Measurements from ENCODE around the gene NELFB.

Gene NELFB

GRCh38 chr9:137243626-137244485, 11.3 kb upstream of the NELFB start:
- peak overlapping the region; percentile 99; the same call in 1 of the 2 replicates for H3K4me3 ChIP-seq (ENCODE audit: low read depth, low read length)
- H2AFZ ChIP-seq (ENCODE audit: low read length, unreplicated experiment): no peak overlapping the region
- H3K4me1 ChIP-seq (ENCODE audit: control insufficient read depth, insufficient read depth, low read length, unreplicated experiment): peaks cover 22% of the 10 kb centered on the region
- H3K27ac ChIP-seq (ENCODE audit: low read depth, low read length): no peak overlapping the region
- H3K27me3 ChIP-seq (ENCODE audit: insufficient read depth, low read length): no peaks in the 10 kb centered on the region
- peaks cover 15% of the 10 kb centered on the region; the same call in 1 of the 2 replicates for H3K36me3 ChIP-seq (ENCODE audit: insufficient read depth, low read length)
- peaks cover 31% of the 10 kb centered on the region for H3K79me2 ChIP-seq (ENCODE audit: control insufficient read depth, insufficient read depth, low read length, unreplicated experiment)

DNA sequence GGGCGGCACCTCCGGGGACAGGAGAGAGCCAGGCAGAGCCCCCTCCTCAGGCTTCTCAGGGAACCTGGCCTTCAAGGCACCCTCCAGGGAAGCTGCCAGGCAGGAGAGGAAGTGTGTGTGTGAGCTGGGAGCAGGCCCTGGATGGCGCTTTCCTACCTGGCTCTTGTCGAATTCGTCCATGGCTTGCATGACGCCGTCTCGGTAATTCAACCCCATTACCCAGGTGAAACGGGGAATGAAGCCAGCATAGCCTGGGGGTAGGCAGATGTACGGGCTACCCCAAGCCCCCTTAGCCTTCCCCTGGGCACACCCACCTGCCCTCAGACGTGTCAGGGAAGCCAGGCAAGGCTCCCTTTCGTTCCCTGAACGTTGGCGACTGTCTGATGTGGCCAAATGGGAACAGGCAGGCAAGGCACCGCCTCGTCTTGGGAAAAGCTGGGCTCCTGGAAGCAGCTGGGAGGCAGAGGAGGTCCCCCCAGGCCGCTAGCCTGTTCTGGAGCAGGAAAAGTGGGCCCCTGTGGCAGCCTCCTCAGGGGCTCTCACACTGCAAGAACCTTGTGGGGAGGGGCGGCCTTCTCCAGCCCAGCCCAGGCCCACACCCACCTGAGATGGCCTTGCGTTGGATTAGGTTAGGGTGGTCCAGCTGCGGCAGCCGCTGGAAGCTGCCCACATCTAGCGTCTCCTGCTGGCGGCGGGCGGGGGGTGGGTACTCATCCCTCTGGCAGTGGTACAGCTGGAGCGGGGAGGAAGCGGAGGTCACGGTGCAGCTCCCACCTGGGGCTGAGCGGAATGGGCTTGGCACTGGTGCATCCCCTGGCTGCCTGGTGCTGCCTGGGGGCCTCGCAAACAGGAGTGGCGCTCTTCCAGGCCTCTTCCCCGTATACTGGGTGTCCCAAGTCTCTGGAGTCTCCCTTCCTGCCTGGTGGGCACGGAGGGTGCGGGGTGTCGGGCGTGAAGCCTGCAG, 10.4 kb upstream of the NELFB start:
- no peaks in the 10 kb centered on the region for H3K27me3 ChIP-seq (ENCODE audit: insufficient read depth, low read length)
- H3K4me1 ChIP-seq (ENCODE audit: control insufficient read depth, insufficient read depth, low read length, unreplicated experiment): peaks cover 20% of the 10 kb centered on the region
- no peak overlapping the region for H2AFZ ChIP-seq (ENCODE audit: low read length, unreplicated experiment)
- H3K27ac ChIP-seq (ENCODE audit: low read depth, low read length): no peak overlapping the region
- H3K36me3 ChIP-seq (ENCODE audit: insufficient read depth, low read length): peaks cover 15% of the 10 kb centered on the region; the same call in 1 of the 2 replicates
- no peak overlapping the region for H3K4me3 ChIP-seq (ENCODE audit: low read depth, low read length)
- peaks cover 28% of the 10 kb centered on the region for H3K79me2 ChIP-seq (ENCODE audit: control insufficient read depth, insufficient read depth, low read length, unreplicated experiment)

DNA sequence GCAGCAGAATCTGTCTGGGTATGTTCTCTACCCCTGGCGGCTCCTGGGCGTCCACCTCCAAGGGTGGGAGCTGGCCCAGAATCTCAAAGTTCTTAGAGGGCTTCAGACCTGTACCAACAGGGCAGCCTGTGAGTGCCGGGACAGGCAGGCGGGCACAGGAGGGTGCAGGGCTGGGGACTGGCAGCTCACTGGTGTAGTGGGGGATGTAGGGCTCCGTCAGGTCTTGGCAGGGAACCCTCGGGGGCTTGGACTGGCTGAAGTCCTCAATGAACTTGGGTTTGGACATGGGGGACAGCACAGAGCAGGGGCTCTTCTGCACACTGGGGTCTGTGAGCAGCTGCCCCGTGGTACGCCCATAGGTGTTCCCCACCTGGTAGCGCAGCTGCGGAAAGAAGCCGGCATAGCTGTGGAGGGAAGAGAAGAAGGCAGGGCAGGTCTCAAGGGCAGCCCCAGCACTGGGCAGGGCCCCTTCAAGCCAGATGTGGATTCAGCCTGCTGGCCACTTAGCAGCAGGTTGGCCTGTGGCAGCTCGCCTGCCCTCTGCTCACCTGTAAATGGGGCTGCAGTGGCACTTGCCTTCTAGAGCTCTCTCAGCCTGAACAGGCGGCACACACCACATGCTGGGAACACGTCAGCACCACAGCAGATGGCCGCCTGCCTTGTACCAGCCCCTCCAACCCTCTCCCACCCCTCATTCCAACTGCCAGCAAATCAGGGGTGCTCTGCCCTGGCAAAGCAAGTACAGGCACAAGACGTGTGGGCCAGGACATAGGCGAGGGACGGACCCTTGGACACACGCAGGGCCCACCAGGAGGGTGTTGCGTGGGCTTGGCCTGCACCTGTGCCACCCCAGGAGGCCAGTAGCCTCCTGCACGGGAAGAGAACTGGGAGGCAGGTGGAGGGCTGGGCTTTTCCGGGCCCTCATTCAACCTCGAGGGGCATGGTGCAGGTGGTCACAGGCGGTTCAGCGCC, 9.4 kb upstream of the NELFB start:
- H3K4me1 ChIP-seq (ENCODE audit: control insufficient read depth, insufficient read depth, low read length, unreplicated experiment): peaks cover 20% of the 10 kb centered on the region

DNA sequence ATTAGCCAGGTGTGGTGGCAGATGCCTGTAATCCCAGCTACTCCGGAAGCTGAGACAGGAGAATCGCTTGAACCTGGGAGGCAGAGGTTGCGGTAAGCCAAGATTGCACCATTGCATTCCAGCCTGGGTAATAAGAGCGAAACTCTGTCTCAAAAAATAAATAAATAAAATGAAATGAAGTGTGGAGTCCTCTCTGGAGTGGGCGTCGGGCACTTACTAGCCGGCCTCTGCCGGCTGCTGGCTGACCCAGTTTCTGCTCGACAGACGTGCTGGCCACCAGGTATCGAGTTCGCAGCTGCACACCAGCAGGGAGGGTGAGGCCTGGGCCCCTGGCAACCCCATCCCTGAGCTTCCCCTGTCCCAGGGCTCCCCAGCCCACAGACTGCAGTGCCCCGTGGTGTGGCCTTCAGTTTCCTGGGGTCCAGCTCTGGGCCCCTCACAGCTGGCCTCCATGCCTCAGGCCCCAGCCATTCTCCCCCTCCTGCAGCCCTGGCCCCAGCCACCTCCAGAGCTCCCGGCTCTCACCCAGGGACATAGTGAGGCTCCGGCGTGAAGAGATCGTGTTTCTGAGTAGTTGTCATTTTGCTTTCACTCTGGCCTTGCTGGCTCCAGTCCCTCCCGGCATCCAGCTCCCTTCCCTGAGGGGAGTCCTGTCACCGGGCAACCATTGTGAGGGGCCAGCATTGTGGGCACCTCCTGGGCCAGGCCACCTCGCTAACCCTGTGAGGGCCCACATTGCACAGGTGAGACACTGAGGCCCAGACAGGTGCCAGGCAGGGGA, 7.8 kb upstream of the NELFB start:
- no peak overlapping the region for H3K27ac ChIP-seq (ENCODE audit: low read depth, low read length)
- peaks cover 7% of the 10 kb centered on the region; the same call in 1 of the 2 replicates for H3K36me3 ChIP-seq (ENCODE audit: insufficient read depth, low read length)
- H3K4me1 ChIP-seq (ENCODE audit: control insufficient read depth, insufficient read depth, low read length, unreplicated experiment): peaks cover 20% of the 10 kb centered on the region

More for the DNA sequence above, 9.4 kb upstream of the NELFB start:
- no peak overlapping the region for H2AFZ ChIP-seq (ENCODE audit: low read length, unreplicated experiment)
- H3K4me3 ChIP-seq (ENCODE audit: low read depth, low read length): no peak overlapping the region
- peaks cover 28% of the 10 kb centered on the region for H3K79me2 ChIP-seq (ENCODE audit: control insufficient read depth, insufficient read depth, low read length, unreplicated experiment)
- no peaks in the 10 kb centered on the region for H3K27me3 ChIP-seq (ENCODE audit: insufficient read depth, low read length)
- no peak overlapping the region for H3K27ac ChIP-seq (ENCODE audit: low read depth, low read length)
- H3K36me3 ChIP-seq (ENCODE audit: insufficient read depth, low read length): peaks cover 15% of the 10 kb centered on the region; the same call in 1 of the 2 replicates

DNA sequence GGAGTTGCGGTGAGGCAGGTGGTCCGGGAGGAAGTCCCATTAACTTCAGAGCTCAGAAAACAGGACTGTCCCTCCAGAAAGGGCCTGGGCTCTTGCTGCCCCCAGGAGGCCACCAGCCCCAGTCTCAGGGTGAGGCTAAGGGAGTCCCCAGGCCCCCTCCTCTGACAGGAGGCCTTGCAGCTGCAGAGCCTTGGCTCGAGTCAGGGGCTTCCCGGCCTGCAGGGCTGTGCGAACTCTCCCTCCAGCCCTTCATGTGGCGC, 7.3 kb upstream of the NELFB start:
- no peak overlapping the region for H2AFZ ChIP-seq (ENCODE audit: low read length, unreplicated experiment)
- no peaks in the 10 kb centered on the region for H3K27me3 ChIP-seq (ENCODE audit: insufficient read depth, low read length)
- no peak overlapping the region for H3K27ac ChIP-seq (ENCODE audit: low read depth, low read length)
- peaks cover 3% of the 10 kb centered on the region; the same call in 1 of the 2 replicates for H3K36me3 ChIP-seq (ENCODE audit: insufficient read depth, low read length)
- H3K79me2 ChIP-seq (ENCODE audit: control insufficient read depth, insufficient read depth, low read length, unreplicated experiment): peaks cover 14% of the 10 kb centered on the region
- peaks cover 15% of the 10 kb centered on the region for H3K4me1 ChIP-seq (ENCODE audit: control insufficient read depth, insufficient read depth, low read length, unreplicated experiment)
- H3K4me3 ChIP-seq (ENCODE audit: low read depth, low read length): no peak overlapping the region

More for the DNA sequence above, 7.8 kb upstream of the NELFB start:
- Histone ChIP-seq H3K4me3 (ENCODE audit: low read depth, low read length) (no peak overlapping the region), H2AFZ (ENCODE audit: low read length, unreplicated experiment) (no peak overlapping the region), H3K79me2 (ENCODE audit: control insufficient read depth, insufficient read depth, low read length, unreplicated experiment) (peaks cover 19% of the 10 kb centered on the region), H3K27me3 (ENCODE audit: insufficient read depth, low read length) (no peaks in the 10 kb centered on the region)

- H3K36me3 ChIP-seq (ENCODE audit: insufficient read depth, low read length): no peaks in the 10 kb centered on the region
- H3K79me2 ChIP-seq (ENCODE audit: control insufficient read depth, insufficient read depth, low read length, unreplicated experiment): peaks cover 2% of the 10 kb centered on the region
- no peak overlapping the region for H3K27ac ChIP-seq (ENCODE audit: low read depth, low read length)
- H3K27me3 ChIP-seq (ENCODE audit: insufficient read depth, low read length): no peaks in the 10 kb centered on the region
- H3K4me3 ChIP-seq (ENCODE audit: low read depth, low read length): no peak overlapping the region
- H2AFZ ChIP-seq (ENCODE audit: low read length, unreplicated experiment): no peak overlapping the region
- H3K4me1 ChIP-seq (ENCODE audit: control insufficient read depth, insufficient read depth, low read length, unreplicated experiment): peaks cover 5% of the 10 kb centered on the region
Observed at GRCh38 chr9:137250329-137251193, 4.6 kb upstream of the NELFB start.

DNA sequence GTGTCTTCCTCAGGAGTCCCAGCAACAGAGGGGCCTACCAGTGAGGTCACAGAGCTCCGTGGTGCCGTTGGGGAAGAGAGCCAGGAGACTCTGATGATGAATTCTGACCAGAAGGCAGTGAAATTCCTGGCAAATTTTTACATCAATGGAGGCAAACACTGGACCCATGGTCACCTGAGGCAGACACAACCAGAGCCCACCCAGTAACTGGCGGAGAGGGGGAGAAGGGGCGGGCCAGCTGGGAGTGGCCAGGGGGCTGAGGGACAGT, 4.0 kb upstream of the NELFB start, which contains the start of gene STPG3:
Gene STPG3 (plus strand): TSS at position 93 of the 268 bp plus-strand sequence. CDS start 1 bp downstream, at position 94.
- Histone ChIP-seq H3K4me3 (ENCODE audit: low read depth, low read length) (no peak within 1 kb of the TSS), H3K79me2 (ENCODE audit: control insufficient read depth, insufficient read depth, low read length, unreplicated experiment) (peaks cover 8% of the 10 kb centered on the region), H3K27ac (ENCODE audit: low read depth, low read length) (no peak within 1 kb of the TSS), H2AFZ (ENCODE audit: low read length, unreplicated experiment) (no peak within 1 kb of the TSS), H3K27me3 (ENCODE audit: insufficient read depth, low read length) (no peaks in the 10 kb centered on the region), H3K4me1 (ENCODE audit: control insufficient read depth, insufficient read depth, low read length, unreplicated experiment) (peaks cover 5% of the 10 kb centered on the region), H3K36me3 (ENCODE audit: insufficient read depth, low read length) (no peaks in the 10 kb centered on the region)

DNA sequence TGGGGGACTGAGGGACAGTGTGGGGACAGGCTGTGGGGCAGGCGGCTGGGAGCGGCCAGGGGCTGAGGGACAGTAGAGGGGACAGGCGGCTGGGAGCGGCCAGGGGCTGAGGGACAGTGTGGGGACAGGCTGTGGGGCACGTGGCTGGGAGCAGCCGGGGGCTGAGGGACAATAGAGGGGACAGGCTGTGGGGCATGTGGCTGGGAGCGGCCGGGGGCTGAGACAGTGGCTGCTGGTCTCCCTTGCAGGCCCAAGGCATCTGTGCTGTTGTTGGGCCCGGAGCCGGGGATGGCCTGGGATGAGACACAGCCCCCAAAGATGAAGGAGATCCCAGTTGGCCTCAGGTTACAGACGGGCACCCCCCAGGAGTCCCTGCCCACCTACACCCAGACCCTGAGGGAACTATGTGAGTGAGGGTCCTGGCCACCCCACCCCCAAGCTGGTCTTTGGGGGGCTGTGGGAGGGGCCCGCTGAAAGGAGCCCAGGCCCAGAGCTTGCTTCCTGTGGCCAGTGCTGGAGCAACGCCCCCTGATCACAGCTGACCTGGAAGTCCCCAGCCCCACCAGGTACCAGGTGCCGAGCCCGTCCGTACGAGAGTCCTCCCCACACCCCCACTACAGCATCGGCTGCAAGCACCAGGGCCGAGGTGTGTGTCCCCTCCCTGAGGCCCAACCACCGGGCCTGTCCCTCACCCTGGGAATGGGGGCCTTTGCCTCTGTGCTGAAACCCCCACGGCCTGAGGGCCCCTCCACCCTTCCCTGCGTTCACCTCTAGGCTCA, 3.4 kb upstream of the NELFB start:
- Histone ChIP-seq H3K4me3 (ENCODE audit: low read depth, low read length) (no peak overlapping the region), H3K4me1 (ENCODE audit: control insufficient read depth, insufficient read depth, low read length, unreplicated experiment) (peaks cover 11% of the 10 kb centered on the region), H2AFZ (ENCODE audit: low read length, unreplicated experiment) (no peak overlapping the region)

More for the DNA sequence above, 3.4 kb upstream of the NELFB start:
- peaks cover 13% of the 10 kb centered on the region for H3K79me2 ChIP-seq (ENCODE audit: control insufficient read depth, insufficient read depth, low read length, unreplicated experiment)
- H3K27me3 ChIP-seq (ENCODE audit: insufficient read depth, low read length): no peaks in the 10 kb centered on the region
- H3K27ac ChIP-seq (ENCODE audit: low read depth, low read length): no peak overlapping the region
- H3K36me3 ChIP-seq (ENCODE audit: insufficient read depth, low read length): no peaks in the 10 kb centered on the region
